GM18519 (cell line): ENCODE results near the gene MBIP.

Experiments
- ATAC-seq: cut with Tn5 transposase; IDR thresholded peaks from one replicate; pipeline ENCODE4 v1.9.1; 2021; ENCODE audit warnings: mild to moderate bottlenecking, moderate library complexity; ENCODE audit not compliant: unreplicated experiment, low FRiP score

The MBIP gene

GRCh38 chr14:36271222-36271621 lies 49.2 kb downstream of the MBIP start:
- no peak for ATAC-seq

DNA sequence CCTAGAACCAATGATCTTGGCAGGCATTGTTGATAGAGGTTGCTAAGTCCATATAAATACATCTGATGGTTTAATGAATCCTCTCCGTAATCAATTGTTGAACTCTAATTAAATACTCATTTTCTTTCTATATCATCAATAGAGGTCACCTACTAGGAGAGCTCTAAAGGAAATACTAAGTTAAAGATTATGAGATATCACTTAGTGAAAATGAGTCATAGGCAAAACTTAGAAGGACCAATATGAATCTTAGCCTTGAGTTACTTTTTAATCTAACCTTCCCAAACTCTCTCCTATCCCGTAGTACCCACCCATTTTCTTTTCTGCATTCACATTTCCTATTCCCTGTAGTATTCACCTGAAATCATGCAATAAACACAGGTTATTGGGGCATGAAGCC lies 50.2 kb downstream of the MBIP start:
- no peak for ATAC-seq

DNA sequence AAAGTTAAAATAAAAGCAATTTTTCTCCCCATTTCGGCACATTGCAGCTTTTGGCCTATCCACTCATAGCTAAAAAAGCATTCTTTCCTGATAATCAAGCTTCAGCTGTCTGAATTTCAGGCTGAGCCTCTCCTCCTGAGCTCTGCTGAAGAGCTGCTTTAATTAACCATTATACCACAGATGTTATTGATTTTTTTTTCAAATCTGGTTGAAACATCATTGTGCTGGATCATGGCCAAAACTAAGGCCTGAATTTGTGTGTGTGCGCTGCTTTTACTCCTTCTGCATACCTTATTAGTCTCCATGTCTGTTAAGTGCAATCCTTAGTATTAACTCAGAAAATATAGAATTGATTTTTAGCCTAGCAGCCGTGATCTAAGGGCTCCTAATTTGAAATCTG lies 52.3 kb downstream of the MBIP start:
- no peak for ATAC-seq

- no peak for ATAC-seq
Measured at GRCh38 chr14:36264595-36264994, 55.8 kb downstream of the MBIP start.

DNA sequence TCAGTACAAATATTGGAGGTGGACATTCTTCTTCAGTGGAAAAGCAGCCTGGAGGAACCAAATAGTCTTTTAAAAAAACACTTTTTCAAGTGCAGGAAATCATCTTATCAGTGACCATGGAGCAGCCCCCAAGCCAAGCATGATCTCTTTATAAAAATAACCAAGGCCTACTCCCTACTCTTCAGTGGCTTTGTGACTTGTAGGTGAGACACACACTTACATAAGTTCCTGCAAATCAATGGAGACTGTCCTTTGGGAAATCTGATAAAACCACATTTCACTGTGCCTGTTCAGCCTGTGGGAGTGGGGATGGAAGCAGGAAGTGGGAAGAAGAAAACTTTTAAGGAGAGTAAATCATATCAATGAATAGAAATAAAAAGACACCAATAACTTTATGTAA lies 56.3 kb downstream of the MBIP start:
- ATAC-seq = no peak

- ATAC-seq = no peak
Measured at GRCh38 chr14:36260970-36261640, 59.3 kb downstream of the MBIP start.

DNA sequence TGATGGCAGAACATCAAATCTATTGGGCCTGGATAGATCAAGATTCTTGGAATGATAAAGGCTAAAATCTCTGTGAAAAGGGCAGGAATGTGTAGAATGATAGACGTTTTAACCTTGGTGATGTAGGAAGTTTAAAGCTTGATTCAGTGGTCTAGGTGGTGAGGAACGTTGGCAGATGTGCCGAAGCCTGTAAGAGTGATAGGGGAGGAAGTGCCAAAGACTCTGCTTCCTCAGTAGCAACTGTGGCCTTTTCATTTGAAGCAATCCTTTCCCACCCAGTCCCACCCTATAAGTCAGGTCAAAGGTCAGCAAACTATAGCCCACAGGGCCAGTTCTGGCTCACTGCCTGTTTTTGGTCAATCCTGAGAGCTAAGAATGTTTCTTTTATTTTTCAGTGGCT lies 62.2 kb downstream of the MBIP start:
- no peak for ATAC-seq

GRCh38 chr14:36256126-36256801 lies 64.2 kb downstream of the MBIP start:
- ATAC-seq = no peak

GRCh38 chr14:36254020-36254624 lies 66.3 kb downstream of the MBIP start:
- ATAC-seq = no peak
